GM18519 (cell line): ENCODE results near the gene ERF.

Source experiments
- ATAC-seq: cut with Tn5 transposase; IDR thresholded peaks from one replicate; pipeline ENCODE4 v1.9.1; 2021; ENCODE audit warnings: mild to moderate bottlenecking, moderate library complexity; ENCODE audit not compliant: unreplicated experiment, low FRiP score

The ERF gene

GRCh38 chr19:42244347-42245220, 10.3 kb downstream of the ERF start:
- peak; percentile 37 for ATAC-seq

GRCh38 chr19:42242512-42243409, 12.2 kb downstream of the ERF start, which contains the start of gene GSK3A:
Gene GSK3A (minus strand): TSS chr19:42242602. CDS start chr19:42242465, 137 bp downstream.
- ATAC-seq, result peak; percentile 50

GRCh38 chr19:42242069-42242511, 12.8 kb downstream of the ERF start:
- ATAC-seq, result peak; percentile 4

- no peak for ATAC-seq
Measured at GRCh38 chr19:42241279-42241678, 13.6 kb downstream of the ERF start.

- ATAC-seq, result no peak
Measured at GRCh38 chr19:42239544-42240220, 15.2 kb downstream of the ERF start.

- no peak for ATAC-seq
Measured at GRCh38 chr19:42235181-42235580, 19.7 kb downstream of the ERF start.

DNA sequence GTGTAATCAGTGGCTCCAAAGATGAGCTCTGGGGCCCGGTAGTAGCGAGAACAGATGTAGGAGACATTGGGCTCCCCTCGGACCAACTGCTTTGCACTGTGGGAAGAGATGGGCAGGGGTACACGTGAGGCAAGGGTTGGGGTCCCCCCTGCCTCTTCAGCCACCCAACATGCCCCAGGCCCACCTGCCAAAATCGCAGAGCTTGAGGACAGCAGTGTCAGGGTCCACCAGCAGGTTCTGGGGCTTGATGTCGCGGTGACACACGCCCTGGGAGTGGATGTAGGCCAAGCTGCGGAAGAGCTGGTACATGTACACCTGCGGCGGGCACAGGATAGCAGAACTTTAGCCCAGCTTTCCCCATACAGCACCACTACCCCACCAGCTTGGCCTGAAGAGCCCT, 20.6 kb downstream of the ERF start:
- ATAC-seq, result no peak

GRCh38 chr19:42233678-42234292, 21.1 kb downstream of the ERF start:
- no peak for ATAC-seq

DNA sequence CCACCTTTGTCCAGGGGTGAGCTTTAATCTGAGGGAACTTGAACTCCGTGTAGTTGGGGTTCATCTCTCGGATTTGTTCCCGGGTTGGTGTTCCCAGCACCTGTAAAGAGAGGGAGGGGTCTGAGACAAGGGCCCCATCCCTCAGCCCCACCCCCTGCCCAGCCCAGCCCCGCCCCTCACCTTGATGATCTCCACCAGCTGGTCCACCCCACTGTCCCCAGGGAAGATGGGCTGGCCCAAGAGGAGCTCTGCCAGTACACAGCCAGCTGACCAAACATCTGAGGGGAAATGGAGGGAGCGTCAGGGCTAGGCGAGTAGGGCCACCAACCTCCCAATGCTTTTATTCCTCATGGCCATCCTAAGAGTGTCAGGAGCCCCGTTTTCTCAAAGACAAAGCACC, 21.8 kb downstream of the ERF start:
- no peak for ATAC-seq

DNA sequence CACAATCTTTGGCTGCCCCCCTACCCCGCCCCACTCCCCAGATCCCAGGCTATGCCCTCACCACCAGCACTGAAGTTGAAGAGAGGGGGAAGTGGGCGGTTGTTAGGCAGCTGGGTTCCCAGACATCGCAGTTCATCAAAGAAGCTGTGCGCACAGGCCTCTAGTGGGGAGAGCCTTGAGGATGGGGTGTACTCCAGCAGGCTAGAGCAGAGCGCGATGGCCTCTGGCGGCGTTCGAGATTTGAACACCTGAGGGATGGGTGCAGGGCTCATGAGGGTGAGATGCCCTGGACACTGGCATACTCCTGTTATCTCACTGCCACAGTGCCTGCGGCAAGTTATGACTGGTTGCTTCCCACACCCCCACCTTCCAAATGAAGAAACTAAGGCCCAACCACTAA, 22.5 kb downstream of the ERF start:
- ATAC-seq, result no peak

GRCh38 chr19:42230571-42230970, 24.4 kb downstream of the ERF start:
- no peak for ATAC-seq

DNA sequence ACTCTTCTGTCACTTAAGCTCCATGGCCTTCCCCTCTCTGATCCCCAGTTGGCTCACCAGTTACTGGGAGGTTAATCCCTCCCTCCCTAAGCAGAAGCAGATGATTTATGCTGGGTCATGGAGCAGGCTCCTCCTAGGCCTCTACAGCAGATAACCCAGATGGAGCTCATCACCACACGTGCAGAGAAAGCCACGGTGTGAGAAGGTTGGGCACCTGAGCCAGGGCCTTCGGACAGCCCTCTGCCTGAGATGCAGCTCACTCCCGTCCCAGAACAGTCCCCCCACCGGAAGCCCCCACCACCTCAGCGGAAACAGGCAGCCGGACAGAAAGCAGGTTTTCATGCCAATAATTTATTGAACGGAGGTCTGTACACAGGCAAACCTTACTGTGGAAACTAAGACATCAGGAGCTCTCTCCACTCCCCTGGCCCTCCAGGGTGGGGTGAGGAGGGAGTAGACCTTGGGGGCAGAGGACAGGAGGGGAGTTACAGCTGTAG, 25.0 kb downstream of the ERF start:
- ATAC-seq, result no peak

DNA sequence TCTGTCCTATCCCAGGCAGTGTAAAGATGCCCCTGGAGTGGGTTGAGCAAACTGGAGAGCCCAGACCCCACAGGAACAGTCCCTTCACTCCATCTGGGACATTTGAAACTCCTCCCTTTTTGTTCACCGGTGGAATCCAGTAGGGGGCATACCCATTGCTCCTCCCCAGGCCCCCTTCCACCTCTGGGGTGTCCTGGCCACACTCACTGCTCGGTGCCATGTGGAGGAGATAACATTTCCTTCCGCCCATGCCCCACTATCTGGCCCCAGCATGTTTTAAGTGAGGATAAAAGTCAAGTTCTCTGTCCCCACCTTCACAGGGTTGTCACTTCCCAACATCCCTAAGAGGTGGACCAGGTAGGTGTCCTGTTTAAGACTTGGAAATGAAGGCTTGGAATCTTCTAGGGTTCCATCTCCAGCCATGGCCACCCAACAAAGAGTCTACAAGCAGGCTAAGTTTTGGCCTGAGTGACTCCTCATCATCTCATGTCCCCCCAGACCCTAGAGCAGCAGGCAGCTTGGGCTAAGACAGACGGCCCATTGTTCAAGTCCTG, 25.6 kb downstream of the ERF start:
- no peak for ATAC-seq

GRCh38 chr19:42228641-42229040, 26.3 kb downstream of the ERF start:
- no peak for ATAC-seq

GRCh38 chr19:42226886-42227285, 28.0 kb downstream of the ERF start:
- no peak for ATAC-seq

- no peak for ATAC-seq
Measured at GRCh38 chr19:42225718-42226292, 29.1 kb downstream of the ERF start.

DNA sequence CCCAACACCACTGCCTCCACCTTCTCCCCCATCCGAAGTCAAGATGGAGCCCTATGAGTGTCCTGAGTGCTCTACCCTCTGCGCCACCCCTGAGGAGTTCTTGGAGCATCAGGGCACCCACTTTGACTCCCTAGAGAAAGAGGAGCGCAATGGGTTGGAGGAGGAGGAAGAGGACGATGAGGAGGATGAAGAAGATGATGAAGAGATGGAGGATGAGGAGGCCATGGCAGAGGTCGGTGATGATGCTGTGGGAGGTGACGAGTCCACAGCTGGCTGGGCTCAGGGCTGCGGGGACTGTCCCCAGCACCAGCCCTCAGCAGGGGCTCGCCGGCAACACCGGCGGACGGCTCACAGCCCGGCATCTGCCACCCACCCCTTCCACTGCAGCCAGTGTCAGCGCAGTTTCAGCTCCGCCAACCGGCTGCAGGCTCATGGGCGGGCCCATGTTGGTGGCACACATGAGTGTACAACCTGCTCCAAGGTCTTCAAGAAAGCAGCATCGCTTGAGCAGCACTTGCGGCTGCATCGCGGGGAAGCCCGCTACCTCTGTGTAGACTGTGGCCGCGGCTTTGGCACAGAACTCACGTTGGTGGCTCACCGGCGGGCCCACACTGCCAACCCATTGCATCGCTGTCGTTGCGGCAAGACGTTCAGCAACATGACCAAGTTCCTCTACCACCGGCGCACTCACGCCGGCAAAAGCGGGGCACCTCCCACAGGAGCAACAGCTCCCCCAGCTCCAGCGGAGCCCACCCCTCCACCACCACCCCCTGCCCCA, 29.8 kb downstream of the ERF start:
- no peak for ATAC-seq

DNA sequence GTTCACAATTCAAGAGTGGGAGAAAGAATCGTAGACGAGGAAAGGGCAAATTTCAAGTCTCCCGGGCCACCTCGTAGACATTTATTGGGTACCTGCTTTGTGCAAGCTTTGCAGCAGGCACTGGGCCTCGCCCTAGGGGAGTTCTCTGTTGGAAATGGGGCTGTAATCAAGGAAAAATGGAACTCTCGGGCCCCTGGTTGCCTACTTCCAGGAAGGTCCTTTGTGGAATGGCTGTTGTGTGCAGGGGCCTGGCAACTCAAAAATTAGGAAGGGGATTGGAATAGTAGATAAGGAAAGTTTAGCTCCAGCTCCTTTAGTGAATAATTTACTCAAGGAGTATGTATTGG, 34.2 kb downstream of the ERF start:
- ATAC-seq, result no peak
